Activated CD8-positive, alpha-beta memory T cell treated with anti-CD3 and anti-CD28 coated beads, Interleukin-2, amount 10 ng/mL, durations not matched to agents 7 days and 5 days (primary cell): ENCODE measurements around the gene PIH1D1. TPM values are rescaled to one million over a fixed set of nuclear protein-coding genes. Genes with fewer than 3 reads are reported as not detected.

Experiments used
- ATAC-seq: fragments of 150-1000 bp; cut with Tn5 transposase; one replicate; pipeline ENCODE4 v1.10.0; 2021; ENCODE audit warnings: moderate library complexity
- CTCF ChIA-PET: fragments of 350-600 bp; sonication (Branson Sonifier 250); formaldehyde crosslinking; loops from one replicate; lab custom pipeline; 2021; ENCODE audit warnings: antibody characterized with exemption; lab: Charles Lee
- DNase-seq: peaks from one replicate; pipeline ENCODE4 v3.0.0-alpha.2; 2020
- H3K27ac Mint-ChIP-seq: one replicate; pipeline ENCODE4 v1.8.0; 2021; ENCODE audit warnings: mild to moderate bottlenecking, mixed read lengths
- H3K27me3 Mint-ChIP-seq: one replicate; pipeline ENCODE4 v1.8.0; 2021; ENCODE audit warnings: mixed read lengths
- H3K36me3 Mint-ChIP-seq: one replicate; pipeline ENCODE4 v1.8.0; 2021; ENCODE audit warnings: mild to moderate bottlenecking, mixed read lengths
- H3K4me1 Mint-ChIP-seq: one replicate; pipeline ENCODE4 v1.8.0; 2021; ENCODE audit warnings: mixed read lengths
- H3K4me3 Mint-ChIP-seq: one replicate; pipeline ENCODE4 v1.8.0; 2021; ENCODE audit warnings: mild to moderate bottlenecking, moderate library complexity, mixed read lengths
- H3K9me3 Mint-ChIP-seq: one replicate; pipeline ENCODE4 v1.8.0; 2022; ENCODE audit warnings: low read depth, mixed read lengths
- total RNA-seq, 2 experiments: library from RNA; stranded (reverse); gene quantifications; one replicate each; pipeline ENCODE4 v1.2.3, GENCODE V29; 2021

The PIH1D1 gene
- 100 to 1,000 TPM; 148 to 158 TPM for total RNA-seq

DNA sequence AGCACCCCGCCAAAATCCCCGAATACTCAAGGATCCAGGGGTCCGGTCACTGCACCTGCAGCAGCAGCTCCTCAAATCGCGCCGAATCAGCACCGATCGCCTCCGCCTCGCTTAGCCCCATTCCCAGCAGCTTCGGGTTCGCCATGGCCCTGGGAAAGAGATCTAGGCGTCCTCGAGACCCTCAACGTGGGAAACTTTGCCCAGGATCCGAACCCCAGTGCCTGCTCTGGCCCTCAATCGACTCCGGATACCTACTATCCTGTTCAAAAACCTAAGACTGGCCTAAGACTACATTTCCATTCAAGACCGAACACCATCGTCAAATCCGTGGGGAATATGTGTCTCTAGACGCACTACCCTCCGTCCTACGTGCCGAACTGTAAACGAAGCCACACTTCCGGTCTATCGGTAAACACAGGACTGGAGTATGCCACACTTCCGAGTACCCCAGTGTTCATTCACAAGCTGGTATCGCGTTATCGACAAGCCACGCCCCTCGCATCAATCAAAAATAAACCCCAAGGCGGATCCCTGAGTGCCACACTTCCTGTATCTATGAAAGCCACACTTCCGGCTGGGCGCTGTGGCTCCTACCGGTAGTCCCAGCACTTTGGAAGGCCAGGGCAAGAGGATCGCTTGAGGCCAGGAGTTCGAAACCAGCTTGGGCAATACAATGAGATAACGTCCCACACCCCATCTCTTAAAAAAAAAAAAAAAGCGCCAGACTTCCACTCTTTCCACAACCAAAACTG, at the start of gene PIH1D1:
Gene PIH1D1 (minus strand): TSS at position 385 of the 752 bp plus-strand sequence. CDS start 240 bp downstream, at position 145.
- ATAC-seq: peak; percentile 71
- Mint-ChIP-seq H3K36me3 (peaks cover 30% of the 10 kb centered on the region), H3K27me3 (no peaks in the 10 kb centered on the region), H3K9me3 (no peaks in the 10 kb centered on the region), H3K4me3 (peak within 1 kb of the TSS; percentile 99), H3K27ac (peak within 1 kb of the TSS; percentile 100), H3K4me1 (peaks cover 60% of the 10 kb centered on the region)
- peak; percentile 99 for DNase-seq
- CTCF ChIA-PET: interaction anchor here (0.7 to 14.2 kb wide), 8 partner anchors 9 to 226 kb away, joined by 3 to 185 read pairs (median 6); partner anchors contain the start of genes FLT3LG and PTH2

- Mint-ChIP-seq H3K9me3 (no peaks in the 10 kb centered on the region), H3K4me3 (peak overlapping the region; percentile 97), H3K4me1 (peaks cover 61% of the 10 kb centered on the region), H3K27ac (peak overlapping the region; percentile 94), H3K36me3 (peaks cover 42% of the 10 kb centered on the region), H3K27me3 (no peaks in the 10 kb centered on the region)
- no peak for ATAC-seq
- CTCF ChIA-PET: interaction anchor here (0.8 to 2.3 kb wide), 7 partner anchors 16 to 179 kb away, joined by 3 to 8 read pairs (median 4); partner anchors contain the start of gene FLT3LG
- DNase-seq: peak; percentile 78
These were observed 47.5 kb upstream of the PIH1D1 start for GRCh38 chr19:49499030-49499670.

DNA sequence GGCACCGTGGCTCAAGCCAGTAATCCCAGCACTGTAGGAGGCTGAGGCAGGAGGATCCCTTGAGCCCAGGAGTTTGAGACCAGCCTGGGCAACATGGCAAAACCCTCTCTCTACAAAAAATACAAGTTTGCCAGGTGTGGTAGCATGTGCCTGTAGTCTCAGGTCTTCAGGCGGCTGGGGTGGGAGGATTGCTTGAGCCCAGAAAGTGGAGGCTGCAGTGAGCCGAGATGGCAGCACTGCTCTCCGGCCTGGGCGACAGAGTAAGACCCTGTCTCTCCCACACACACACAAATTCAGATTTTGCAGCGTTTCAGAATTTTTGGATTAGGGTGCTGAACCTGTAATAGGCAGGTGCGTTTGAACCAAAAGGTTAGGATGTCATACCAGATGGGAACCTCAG, 46.9 kb upstream of the PIH1D1 start:
- CTCF ChIA-PET: interaction anchor here (0.8 to 2.3 kb wide), 6 partner anchors 17 to 180 kb away, joined by 3 to 8 read pairs (median 4); partner anchors contain the start of gene FLT3LG
- Mint-ChIP-seq H3K36me3 (peaks cover 44% of the 10 kb centered on the region), H3K4me1 (peaks cover 63% of the 10 kb centered on the region), H3K27ac (peak overlapping the region; percentile 94), H3K4me3 (peak overlapping the region; percentile 97), H3K9me3 (no peaks in the 10 kb centered on the region), H3K27me3 (no peaks in the 10 kb centered on the region)
- ATAC-seq (no peak), DNase-seq (no peak)

GRCh38 chr19:49497789-49498103, 46.1 kb upstream of the PIH1D1 start:
- H3K4me1 Mint-ChIP-seq: peaks cover 65% of the 10 kb centered on the region
- H3K36me3 Mint-ChIP-seq: peaks cover 50% of the 10 kb centered on the region
- peak overlapping the region; percentile 97 for H3K4me3 Mint-ChIP-seq
- no peak for ATAC-seq
- no peaks in the 10 kb centered on the region for H3K9me3 Mint-ChIP-seq
- no peaks in the 10 kb centered on the region for H3K27me3 Mint-ChIP-seq
- CTCF ChIA-PET: interaction anchor here (0.8 to 2.9 kb wide), 4 partner anchors 10 to 180 kb away, joined by 3 to 9 read pairs (median 4); partner anchors contain the start of gene RPL13A
- peak overlapping the region; percentile 94 for H3K27ac Mint-ChIP-seq
- DNase-seq: no peak

- Mint-ChIP-seq H3K27ac (peak overlapping the region; percentile 94), H3K4me1 (peaks cover 65% of the 10 kb centered on the region), H3K36me3 (peaks cover 55% of the 10 kb centered on the region), H3K4me3 (peak overlapping the region; percentile 97), H3K27me3 (no peaks in the 10 kb centered on the region), H3K9me3 (no peaks in the 10 kb centered on the region)
- ATAC-seq (no peak), DNase-seq (peak; percentile 85)
- CTCF ChIA-PET: interaction anchor here (1.7 to 2.9 kb wide), 2 partner anchors 9 to 81 kb away, joined by 3 to 9 read pairs; partner anchors contain the start of gene RPL13A
These were observed 45.6 kb upstream of the PIH1D1 start for GRCh38 chr19:49497047-49497788.

- peaks cover 66% of the 10 kb centered on the region for H3K4me1 Mint-ChIP-seq
- H3K27ac Mint-ChIP-seq: peak overlapping the region; percentile 94
- H3K27me3 Mint-ChIP-seq: no peaks in the 10 kb centered on the region
- CTCF ChIA-PET: interaction anchor here (1.0 to 2.9 kb wide), 7 partner anchors 8 to 82 kb away, joined by 3 to 9 read pairs (median 4); partner anchors contain the start of genes RCN3 and RPL13A
- DNase-seq (no peak), ATAC-seq (no peak)
- no peaks in the 10 kb centered on the region for H3K9me3 Mint-ChIP-seq
- H3K4me3 Mint-ChIP-seq: peak overlapping the region; percentile 97
- peaks cover 61% of the 10 kb centered on the region for H3K36me3 Mint-ChIP-seq
These were observed 45.0 kb upstream of the PIH1D1 start for GRCh38 chr19:49496574-49497008.

DNA sequence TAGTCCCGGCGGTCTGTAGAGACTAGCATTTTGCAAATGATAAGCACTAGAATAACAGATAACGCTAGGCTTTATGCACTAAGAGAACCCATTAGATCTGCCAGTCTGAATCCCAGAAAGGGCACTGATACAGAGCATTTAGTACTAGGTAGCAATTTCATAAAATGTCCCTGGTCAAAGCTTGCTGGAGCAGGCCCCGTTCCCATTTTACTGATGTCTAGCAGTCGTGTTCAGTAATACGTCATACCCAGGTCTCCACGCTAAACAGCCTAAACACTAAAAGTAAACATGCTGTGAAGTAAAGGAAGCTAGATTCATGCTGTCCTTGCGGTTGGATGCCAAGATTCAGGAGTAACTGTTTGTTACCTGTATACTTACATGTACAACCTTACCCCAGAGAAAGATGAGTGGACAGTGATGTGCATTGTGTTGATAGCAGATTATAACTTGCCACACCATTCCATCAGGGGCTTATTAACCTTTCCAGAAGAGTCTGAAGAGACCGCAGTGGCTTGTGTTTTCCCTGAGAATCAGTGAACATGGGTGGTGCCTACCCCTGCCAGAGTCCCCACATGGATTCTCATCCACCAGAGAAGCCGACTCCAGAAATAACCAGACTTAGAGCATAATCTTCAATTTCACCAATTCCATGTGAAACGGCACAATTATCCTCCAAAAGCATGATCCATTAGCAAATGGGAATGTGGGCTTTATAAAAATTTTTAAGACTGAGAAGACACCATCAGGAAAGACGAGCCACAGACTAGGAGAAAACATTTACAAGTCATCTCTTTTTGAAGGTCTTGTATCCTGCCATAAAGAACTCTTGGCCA, 41.2 kb upstream of the PIH1D1 start:
- CTCF ChIA-PET: interaction anchor here (0.8 to 3.0 kb wide), 7 partner anchors 14 to 185 kb away, joined by 3 to 10 read pairs (median 5); partner anchors contain the start of gene FLT3LG

DNA sequence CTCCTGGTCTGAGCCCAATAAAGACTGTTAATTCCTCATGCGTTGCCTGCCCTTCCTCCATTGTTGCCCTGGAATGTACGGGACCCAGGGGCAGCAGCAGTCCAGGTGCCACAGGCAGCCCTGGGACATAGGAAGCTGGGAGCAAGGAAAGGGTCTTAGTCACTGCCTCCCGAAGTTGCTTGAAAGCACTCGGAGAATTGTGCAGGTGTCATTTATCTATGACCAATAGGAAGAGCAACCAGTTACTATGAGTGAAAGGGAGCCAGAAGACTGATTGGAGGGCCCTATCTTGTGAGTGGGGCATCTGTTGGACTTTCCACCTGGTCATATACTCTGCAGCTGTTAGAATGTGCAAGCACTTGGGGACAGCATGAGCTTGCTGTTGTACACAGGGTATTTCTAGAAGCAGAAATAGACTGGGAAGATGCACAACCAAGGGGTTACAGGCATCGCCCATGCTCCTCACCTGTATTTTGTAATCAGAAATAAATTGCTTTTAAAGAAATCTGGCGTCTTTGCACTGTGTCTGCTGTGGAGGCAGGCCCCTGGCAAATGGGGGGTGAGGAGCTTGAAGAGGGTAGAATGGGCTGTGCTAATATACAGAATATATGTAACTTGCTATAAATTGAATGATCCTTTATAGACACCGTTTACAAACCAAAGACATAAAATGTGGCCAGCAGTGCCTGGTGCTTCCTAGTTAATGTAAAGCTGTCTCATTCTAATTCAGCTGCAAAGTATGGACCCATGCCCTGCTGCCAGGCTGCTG, 40.4 kb upstream of the PIH1D1 start:
- H3K9me3 Mint-ChIP-seq: no peaks in the 10 kb centered on the region
- ATAC-seq: no peak
- DNase-seq: no peak
- no peaks in the 10 kb centered on the region for H3K27me3 Mint-ChIP-seq
- CTCF ChIA-PET: interaction anchor here (0.8 to 3.0 kb wide), 7 partner anchors 14 to 186 kb away, joined by 3 to 10 read pairs (median 5); partner anchors contain the start of gene FLT3LG
- peaks cover 70% of the 10 kb centered on the region for H3K36me3 Mint-ChIP-seq
- H3K27ac Mint-ChIP-seq: peak overlapping the region; percentile 78
- no peak overlapping the region for H3K4me3 Mint-ChIP-seq
- peaks cover 59% of the 10 kb centered on the region for H3K4me1 Mint-ChIP-seq

More for the DNA sequence above, 41.2 kb upstream of the PIH1D1 start:
- no peaks in the 10 kb centered on the region for H3K9me3 Mint-ChIP-seq
- peak overlapping the region; percentile 78 for H3K27ac Mint-ChIP-seq
- no peak for ATAC-seq
- no peaks in the 10 kb centered on the region for H3K27me3 Mint-ChIP-seq
- H3K4me1 Mint-ChIP-seq: peaks cover 62% of the 10 kb centered on the region
- no peak overlapping the region for H3K4me3 Mint-ChIP-seq
- peaks cover 70% of the 10 kb centered on the region for H3K36me3 Mint-ChIP-seq
- DNase-seq: no peak

GRCh38 chr19:49491030-49491803, 39.6 kb upstream of the PIH1D1 start:
- no peak for ATAC-seq
- CTCF ChIA-PET: interaction anchor here (1.0 to 2.3 kb wide), 3 partner anchors 16 to 21 kb away, joined by 4 to 10 read pairs (median 5); partner anchors contain the start of gene FLT3LG
- Mint-ChIP-seq H3K27ac (peak overlapping the region; percentile 94), H3K9me3 (no peaks in the 10 kb centered on the region), H3K4me3 (peak overlapping the region; percentile 98), H3K4me1 (peaks cover 63% of the 10 kb centered on the region), H3K27me3 (no peaks in the 10 kb centered on the region), H3K36me3 (peaks cover 71% of the 10 kb centered on the region)
- no peak for DNase-seq

GRCh38 chr19:49490287-49491029, 38.8 kb upstream of the PIH1D1 start:
- no peaks in the 10 kb centered on the region for H3K27me3 Mint-ChIP-seq
- CTCF ChIA-PET: interaction anchor here (1.0 to 2.0 kb wide), 4 partner anchors 15 to 189 kb away, joined by 4 to 6 read pairs (median 6); partner anchors contain the start of genes FLT3LG and NOSIP
- DNase-seq: peak; percentile 66
- H3K9me3 Mint-ChIP-seq: no peaks in the 10 kb centered on the region
- H3K36me3 Mint-ChIP-seq: peaks cover 75% of the 10 kb centered on the region
- H3K4me3 Mint-ChIP-seq: peak overlapping the region; percentile 98
- H3K4me1 Mint-ChIP-seq: peaks cover 62% of the 10 kb centered on the region
- H3K27ac Mint-ChIP-seq: peak overlapping the region; percentile 94
- ATAC-seq: no peak
